Measurements from ENCODE around the gene LAMTOR3. TPM values are rescaled to one million over a fixed set of nuclear protein-coding genes. Genes with fewer than 3 reads are reported as not detected.

LAMTOR3 gene
- polyA plus RNA-seq, 1 experiment, result 17.6 TPM

- CTCF ChIA-PET, result interaction anchor here (1.0 to 1.8 kb wide), 3 partner anchors 10 to 38 kb away, joined by 3 to 6 read pairs (median 3); no protein-coding TSS in a partner anchor
Measured at GRCh38 chr4:99845708-99846469, 48.3 kb downstream of the LAMTOR3 start.

DNA sequence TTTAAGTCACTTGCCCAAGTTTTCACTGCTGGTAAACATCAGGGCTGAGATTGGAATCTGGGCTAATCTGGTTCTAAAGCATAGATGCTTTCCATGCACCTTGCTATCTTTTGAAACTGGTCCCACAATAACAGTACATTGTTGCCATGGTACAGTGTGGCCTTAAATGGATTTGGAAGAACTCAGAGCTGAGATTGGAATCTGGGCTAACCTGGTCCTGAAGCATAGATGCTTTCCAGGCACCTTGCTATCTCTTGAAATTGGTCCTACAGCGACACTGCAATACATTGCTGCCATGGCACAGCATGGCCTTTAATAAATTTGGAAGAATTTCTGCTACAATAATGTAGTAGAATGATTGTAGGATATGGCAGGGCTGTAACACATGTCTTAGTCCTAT is 49.0 kb downstream of the LAMTOR3 start:
- no peaks in the 10 kb centered on the region for H3K36me3 ChIP-seq (ENCODE audit: control insufficient read depth, insufficient read depth, low read length)
- no peak overlapping the region for H3K4me3 ChIP-seq (ENCODE audit: low read depth, low read length)
- TF ChIP-seq, protein P1, sequence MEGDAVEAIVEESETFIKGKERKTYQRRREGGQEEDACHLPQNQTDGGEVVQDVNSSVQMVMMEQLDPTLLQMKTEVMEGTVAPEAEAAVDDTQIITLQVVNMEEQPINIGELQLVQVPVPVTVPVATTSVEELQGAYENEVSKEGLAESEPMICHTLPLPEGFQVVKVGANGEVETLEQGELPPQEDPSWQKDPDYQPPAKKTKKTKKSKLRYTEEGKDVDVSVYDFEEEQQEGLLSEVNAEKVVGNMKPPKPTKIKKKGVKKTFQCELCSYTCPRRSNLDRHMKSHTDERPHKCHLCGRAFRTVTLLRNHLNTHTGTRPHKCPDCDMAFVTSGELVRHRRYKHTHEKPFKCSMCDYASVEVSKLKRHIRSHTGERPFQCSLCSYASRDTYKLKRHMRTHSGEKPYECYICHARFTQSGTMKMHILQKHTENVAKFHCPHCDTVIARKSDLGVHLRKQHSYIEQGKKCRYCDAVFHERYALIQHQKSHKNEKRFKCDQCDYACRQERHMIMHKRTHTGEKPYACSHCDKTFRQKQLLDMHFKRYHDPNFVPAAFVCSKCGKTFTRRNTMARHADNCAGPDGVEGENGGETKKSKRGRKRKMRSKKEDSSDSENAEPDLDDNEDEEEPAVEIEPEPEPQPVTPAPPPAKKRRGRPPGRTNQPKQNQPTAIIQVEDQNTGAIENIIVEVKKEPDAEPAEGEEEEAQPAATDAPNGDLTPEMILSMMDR (IDR thresholded peaks at IDR 0.05; ENCODE audit: insufficient read depth, low read depth, low read length), result no peak
- no peak for DNase-seq (ENCODE audit: low read depth)
- ChIA-PET POLR2A (no interaction called here), CTCF (interaction anchor here (1.0 to 1.8 kb wide), 2 partner anchors 9 to 37 kb away, joined by 3 to 6 read pairs; no protein-coding TSS in a partner anchor)
- H3K27me3 ChIP-seq (ENCODE audit: control insufficient read depth, insufficient read depth, low read length), result no peaks in the 10 kb centered on the region

More at GRCh38 chr4:99845708-99846469, 48.3 kb downstream of the LAMTOR3 start:
- no peaks in the 10 kb centered on the region for H3K27me3 ChIP-seq (ENCODE audit: control insufficient read depth, insufficient read depth, low read length)
- POLR2A ChIA-PET, result no interaction called here
- H3K36me3 ChIP-seq (ENCODE audit: control insufficient read depth, insufficient read depth, low read length), result no peaks in the 10 kb centered on the region
- DNase-seq (ENCODE audit: low read depth), result no peak
- no peak overlapping the region for H3K4me3 ChIP-seq (ENCODE audit: low read depth, low read length)
- TF ChIP-seq, protein P1 (IDR thresholded peaks at IDR 0.05; ENCODE audit: insufficient read depth, low read depth, low read length), result no peak

- ChIA-PET CTCF (no interaction called here), POLR2A (no interaction called here)
- TF ChIP-seq, protein P1 (IDR thresholded peaks at IDR 0.05; ENCODE audit: insufficient read depth, low read depth, low read length), result no peak
- no peak for DNase-seq (ENCODE audit: low read depth)
- Histone ChIP-seq H3K4me3 (ENCODE audit: low read depth, low read length) (no peak overlapping the region), H3K36me3 (ENCODE audit: control insufficient read depth, insufficient read depth, low read length) (no peaks in the 10 kb centered on the region), H3K27me3 (ENCODE audit: control insufficient read depth, insufficient read depth, low read length) (no peaks in the 10 kb centered on the region)
Measured at GRCh38 chr4:99844048-99844447, 50.2 kb downstream of the LAMTOR3 start.

GRCh38 chr4:99843413-99843812 is 50.8 kb downstream of the LAMTOR3 start:
- Histone ChIP-seq H3K27me3 (ENCODE audit: control insufficient read depth, insufficient read depth, low read length) (no peaks in the 10 kb centered on the region), H3K4me3 (ENCODE audit: low read depth, low read length) (no peak overlapping the region), H3K36me3 (ENCODE audit: control insufficient read depth, insufficient read depth, low read length) (no peaks in the 10 kb centered on the region)
- DNase-seq (ENCODE audit: low read depth), result no peak
- POLR2A ChIA-PET, result no interaction called here
- CTCF ChIA-PET, result no interaction called here
- TF ChIP-seq, protein P1 (IDR thresholded peaks at IDR 0.05; ENCODE audit: insufficient read depth, low read depth, low read length), result no peak

- Histone ChIP-seq H3K4me3 (ENCODE audit: low read depth, low read length) (no peak overlapping the region), H3K27me3 (ENCODE audit: control insufficient read depth, insufficient read depth, low read length) (no peaks in the 10 kb centered on the region), H3K36me3 (ENCODE audit: control insufficient read depth, insufficient read depth, low read length) (no peaks in the 10 kb centered on the region)
- ChIA-PET POLR2A (no interaction called here), CTCF (no interaction called here)
- no peak for DNase-seq (ENCODE audit: low read depth)
- TF ChIP-seq, protein P1 (IDR thresholded peaks at IDR 0.05; ENCODE audit: insufficient read depth, low read depth, low read length), result no peak
Measured at GRCh38 chr4:99841129-99841528, 53.1 kb downstream of the LAMTOR3 start.

All from BJ (cell line).